Subcutaneous abdominal adipose tissue (tissue), 5 donors: Measurements from ENCODE around the gene ERICH6B.

Experiments
- H3K27ac ChIP-seq: one replicate; pipeline ENCODE4 v1.7.0; 2013; ENCODE audit warnings: low read depth, mild to moderate bottlenecking, inconsistent platforms, low read length, moderate library complexity
- H3K27me3 ChIP-seq, 5 donors: one replicate each; pipeline ENCODE4 v1.7.0; 2013; ENCODE audit warnings: low read length in 5 of 5, inconsistent platforms in 1 of 5; ENCODE audit not compliant: control insufficient read depth in 5 of 5, insufficient read depth in 4 of 5
- H3K36me3 ChIP-seq, 5 donors: one replicate each; pipeline ENCODE4 v1.7.0; 2013; ENCODE audit warnings: low read length in 5 of 5; ENCODE audit not compliant: control insufficient read depth in 5 of 5, insufficient read depth in 5 of 5
- H3K4me1 ChIP-seq, 5 donors: one replicate each; pipeline ENCODE4 v1.7.0; 2013; ENCODE audit warnings: low read length in 5 of 5, mild to moderate bottlenecking in 3 of 5, moderate library complexity in 1 of 5; ENCODE audit not compliant: control insufficient read depth in 5 of 5, insufficient read depth in 5 of 5
- H3K4me3 ChIP-seq, 5 donors: one replicate each; pipeline ENCODE4 v1.7.0; 2013; ENCODE audit warnings: low read length in 5 of 5, low read depth in 1 of 5
- H3K9ac ChIP-seq, 5 donors: one replicate each; pipeline ENCODE4 v1.7.0; 2013; ENCODE audit warnings: low read length in 5 of 5, mild to moderate bottlenecking in 4 of 5, moderate library complexity in 3 of 5
- H3K9me3 ChIP-seq, 5 donors: one replicate each; pipeline ENCODE4 v1.7.0; 2013; ENCODE audit warnings: low read length in 5 of 5; ENCODE audit not compliant: control insufficient read depth in 5 of 5
- donor health status: healthy.
- donor health status: healthy.
- donor health status: healthy.
- donor health status: healthy.
- donor health status: healthy.

The ERICH6B gene

DNA sequence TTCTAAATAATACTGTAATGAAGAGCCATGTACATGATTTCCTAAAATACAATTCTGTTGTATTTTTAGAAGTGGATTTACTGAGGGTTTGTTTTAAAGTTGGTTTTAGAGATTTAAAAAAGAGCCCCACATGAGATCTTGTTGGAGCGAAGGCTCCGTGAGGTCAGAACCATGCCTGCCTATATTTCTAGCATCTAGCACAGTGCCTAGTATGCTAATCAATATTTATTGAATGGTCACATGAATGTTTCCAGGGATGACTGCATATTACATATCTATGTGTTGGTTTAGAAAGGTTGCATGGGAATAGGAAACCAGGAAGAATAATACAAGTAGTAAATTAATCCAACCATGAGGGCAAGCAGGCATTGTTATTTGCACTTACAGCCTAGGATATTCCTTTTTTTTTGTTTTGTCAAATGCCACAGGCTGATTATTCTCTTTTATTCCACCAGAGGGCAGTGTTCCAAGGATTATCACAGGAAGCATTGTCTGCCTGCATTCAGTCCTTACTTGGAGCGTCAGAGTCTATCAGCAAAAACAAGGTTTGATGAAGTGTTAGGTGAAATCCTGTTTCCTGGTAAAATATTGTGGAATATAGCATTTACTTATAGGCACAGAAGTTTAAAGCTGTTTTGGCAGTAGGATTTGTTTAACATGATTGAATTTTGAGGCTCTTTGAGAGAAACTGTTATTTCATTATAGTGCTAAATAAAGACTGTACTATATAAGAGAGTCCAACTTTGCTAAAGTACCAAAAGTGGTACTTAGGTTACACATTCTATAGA, 104.0 kb downstream of the ERICH6B start:
- no peak overlapping the region for H3K4me3 ChIP-seq
- no peaks in the 10 kb centered on the region for H3K4me1 ChIP-seq
- H3K27ac ChIP-seq: no peak overlapping the region
- no peaks in the 10 kb centered on the region for H3K9me3 ChIP-seq
- no peak overlapping the region for H3K9ac ChIP-seq
- H3K27me3 ChIP-seq: no peaks in the 10 kb centered on the region
- peaks cover 31 to 68% (median 58%) of the 10 kb centered on the region in 5 donors for H3K36me3 ChIP-seq

DNA sequence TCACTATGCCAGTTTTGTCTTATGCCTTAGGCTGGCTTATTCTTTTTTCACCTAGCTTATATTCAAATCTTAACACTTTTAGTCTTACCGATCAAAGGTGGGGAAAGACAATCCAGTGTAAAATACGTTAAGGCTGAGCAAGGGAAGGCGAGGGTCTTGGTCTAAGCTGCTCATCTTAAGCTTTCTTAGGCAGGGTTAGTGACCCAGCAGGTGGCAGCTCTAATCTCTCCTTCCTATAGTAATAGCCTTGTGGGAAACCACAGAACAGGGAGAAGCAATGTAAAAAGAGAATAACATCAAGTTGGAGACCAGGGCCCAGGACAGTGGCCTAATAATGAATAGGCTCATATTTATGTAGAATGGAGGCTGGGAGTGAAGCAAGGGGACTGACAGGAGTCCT, 104.9 kb downstream of the ERICH6B start:
- H3K27ac ChIP-seq: no peak overlapping the region
- H3K36me3 ChIP-seq: peaks cover 29 to 68% (median 57%) of the 10 kb centered on the region in 5 donors
- no peak overlapping the region for H3K4me3 ChIP-seq
- no peaks in the 10 kb centered on the region for H3K27me3 ChIP-seq
- H3K9ac ChIP-seq: no peak overlapping the region
- H3K4me1 ChIP-seq: no peaks in the 10 kb centered on the region
- H3K9me3 ChIP-seq: no peaks in the 10 kb centered on the region

DNA sequence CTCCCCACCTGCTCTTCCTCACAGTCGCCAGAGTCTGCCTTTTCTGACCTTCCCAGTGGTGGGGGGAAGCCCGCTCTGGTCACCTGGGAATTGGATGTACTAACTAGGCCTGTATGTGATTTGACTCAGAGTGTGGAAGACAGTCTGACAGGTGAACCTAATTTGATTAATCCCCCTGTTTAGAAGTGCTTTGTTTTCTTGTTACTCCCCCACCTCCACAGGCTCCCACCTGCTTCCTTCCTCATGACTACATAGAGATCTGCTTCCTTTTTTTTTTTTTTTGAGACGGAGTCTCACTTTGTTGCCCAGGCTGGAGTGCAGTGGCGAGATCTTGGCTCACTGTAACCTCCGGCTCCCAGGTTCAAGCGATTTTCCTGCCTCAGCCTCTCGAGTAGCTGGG, 106.8 kb downstream of the ERICH6B start:
- Histone ChIP-seq H3K4me3 (no peak overlapping the region), H3K36me3 (peaks cover 33 to 67% (median 57%) of the 10 kb centered on the region in 5 donors), H3K27me3 (no peaks in the 10 kb centered on the region), H3K9me3 (no peaks in the 10 kb centered on the region), H3K27ac (no peak overlapping the region), H3K4me1 (no peaks in the 10 kb centered on the region), H3K9ac (no peak overlapping the region)

DNA sequence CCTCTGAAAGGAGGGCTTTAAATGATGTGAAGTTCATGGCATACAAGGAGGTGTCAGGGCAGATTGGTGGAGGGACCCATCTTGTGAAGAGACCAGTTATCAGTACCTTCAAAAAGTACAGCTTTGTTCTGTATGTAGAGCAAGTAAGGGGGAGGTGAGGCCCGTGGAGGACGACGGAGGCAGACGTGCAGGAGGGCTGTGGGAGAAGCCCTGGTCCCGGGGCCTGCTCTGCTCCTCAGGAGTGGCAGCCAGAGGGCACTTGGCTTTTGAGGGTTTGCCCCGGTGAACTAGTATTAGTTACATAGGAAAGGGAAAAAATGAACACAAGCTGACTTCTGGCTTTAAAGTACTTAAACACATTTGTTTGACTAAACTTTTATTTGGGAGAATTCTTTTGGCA, 108.7 kb downstream of the ERICH6B start:
- Histone ChIP-seq H3K27me3 (no peaks in the 10 kb centered on the region), H3K4me3 (no peak overlapping the region), H3K9me3 (no peaks in the 10 kb centered on the region), H3K27ac (no peak overlapping the region), H3K36me3 (peaks cover 37 to 70% (median 63%) of the 10 kb centered on the region in 5 donors), H3K4me1 (no peaks in the 10 kb centered on the region), H3K9ac (no peak overlapping the region)

DNA sequence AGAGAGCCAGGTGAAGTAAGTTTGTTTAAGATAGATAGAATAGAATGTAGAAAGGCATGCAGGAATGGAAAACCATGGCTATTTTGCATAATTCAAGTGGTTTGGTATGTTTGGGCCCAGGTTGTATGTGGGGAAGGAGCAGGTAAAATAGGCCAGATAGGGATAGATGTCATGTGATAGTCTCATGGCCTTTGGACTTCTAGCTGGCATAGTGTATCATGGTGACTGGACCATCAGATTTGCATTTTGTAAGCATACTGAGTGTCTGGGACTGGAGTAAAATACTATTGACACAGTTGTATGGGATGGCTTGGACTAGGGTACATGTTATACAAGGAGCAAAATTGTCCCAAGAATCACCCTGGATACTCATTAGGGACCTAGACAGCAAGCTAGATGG, 111.9 kb downstream of the ERICH6B start:
- no peak overlapping the region for H3K9ac ChIP-seq
- H3K4me1 ChIP-seq: no peaks in the 10 kb centered on the region
- H3K4me3 ChIP-seq: no peak overlapping the region
- H3K27ac ChIP-seq: no peak overlapping the region
- H3K27me3 ChIP-seq: no peaks in the 10 kb centered on the region
- peaks cover 23 to 67% (median 45%) of the 10 kb centered on the region in 5 donors for H3K36me3 ChIP-seq
- no peaks in the 10 kb centered on the region for H3K9me3 ChIP-seq

DNA sequence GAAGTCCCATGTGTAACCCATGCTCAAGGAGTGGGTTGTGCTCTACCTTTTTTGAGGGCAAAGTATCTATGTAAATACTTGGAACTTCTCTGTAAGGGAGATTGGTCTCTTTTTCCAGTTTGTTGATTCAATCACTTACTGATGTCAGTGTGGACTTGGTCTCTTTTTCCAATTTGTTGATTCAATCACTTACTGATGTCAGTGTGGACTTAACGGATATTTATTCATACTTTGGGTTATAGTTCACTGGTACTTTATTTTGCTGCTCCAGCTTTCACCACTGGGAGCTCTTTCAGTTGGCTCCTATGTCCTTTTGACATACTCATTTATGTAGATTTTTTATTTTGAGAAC, 114.4 kb downstream of the ERICH6B start:
- Histone ChIP-seq H3K27ac (no peak overlapping the region), H3K4me1 (no peaks in the 10 kb centered on the region), H3K36me3 (peaks cover 24 to 73% (median 46%) of the 10 kb centered on the region in 5 donors)

DNA sequence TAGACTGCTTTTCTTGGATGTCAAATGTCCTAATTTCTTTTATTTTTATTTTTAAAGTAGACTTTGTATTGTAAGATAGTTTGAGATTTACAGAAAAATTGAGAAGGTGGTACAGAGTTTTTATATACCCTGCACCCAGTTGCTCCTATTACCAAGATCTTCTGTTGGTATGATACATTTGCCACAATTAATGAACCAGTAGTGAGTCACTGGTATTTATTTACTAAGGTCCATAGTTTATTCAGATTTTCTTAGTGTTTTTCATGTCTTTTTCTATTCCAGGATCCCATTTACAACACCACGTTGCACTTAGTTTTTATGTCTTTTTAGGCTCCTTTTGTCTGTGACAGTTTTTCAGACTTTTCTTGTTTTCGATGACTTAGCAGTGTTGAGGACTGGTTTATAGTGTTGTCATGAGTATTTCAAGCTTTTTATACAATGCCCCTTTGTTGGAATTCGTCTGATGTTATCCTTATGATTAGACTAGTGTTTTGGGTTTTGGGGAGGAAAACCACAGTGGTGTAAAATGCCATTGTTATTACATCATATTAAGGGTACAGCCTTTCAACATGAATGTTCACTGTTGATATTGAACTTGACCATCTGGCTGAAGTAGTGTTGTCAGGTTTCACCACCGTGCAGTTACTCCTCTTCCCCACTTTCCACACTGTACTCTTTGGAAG, 114.9 kb downstream of the ERICH6B start:
- peaks cover 23 to 73% (median 45%) of the 10 kb centered on the region in 5 donors for H3K36me3 ChIP-seq

More for the DNA sequence above, 114.4 kb downstream of the ERICH6B start:
- Histone ChIP-seq H3K4me3 (no peak overlapping the region), H3K9me3 (no peaks in the 10 kb centered on the region), H3K9ac (no peak overlapping the region), H3K27me3 (no peaks in the 10 kb centered on the region)

DNA sequence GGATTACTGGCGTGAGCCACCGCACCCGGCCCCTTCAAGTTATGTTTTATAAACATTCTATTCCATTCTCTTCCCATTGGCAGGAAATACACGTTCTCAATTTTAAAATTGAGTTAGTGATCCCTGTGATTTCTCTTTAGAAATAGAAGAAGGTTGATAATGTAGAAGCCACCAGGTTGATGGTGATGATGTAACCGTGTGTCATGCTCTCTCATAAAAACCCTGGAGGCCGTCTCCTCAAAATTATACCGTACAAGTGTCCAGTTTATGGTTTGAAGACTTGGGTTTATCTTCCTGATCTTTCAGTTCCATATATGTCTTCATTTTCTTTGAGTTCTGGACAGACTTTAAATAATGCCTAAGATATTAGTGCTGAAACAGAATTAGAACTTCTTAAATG, 118.6 kb downstream of the ERICH6B start:
- no peaks in the 10 kb centered on the region for H3K27me3 ChIP-seq

More for the DNA sequence above, 114.9 kb downstream of the ERICH6B start:
- H3K27me3 ChIP-seq: no peaks in the 10 kb centered on the region
- H3K9me3 ChIP-seq: no peaks in the 10 kb centered on the region
- H3K9ac ChIP-seq: no peak overlapping the region
- no peaks in the 10 kb centered on the region for H3K4me1 ChIP-seq
- no peak overlapping the region for H3K27ac ChIP-seq
- no peak overlapping the region for H3K4me3 ChIP-seq

DNA sequence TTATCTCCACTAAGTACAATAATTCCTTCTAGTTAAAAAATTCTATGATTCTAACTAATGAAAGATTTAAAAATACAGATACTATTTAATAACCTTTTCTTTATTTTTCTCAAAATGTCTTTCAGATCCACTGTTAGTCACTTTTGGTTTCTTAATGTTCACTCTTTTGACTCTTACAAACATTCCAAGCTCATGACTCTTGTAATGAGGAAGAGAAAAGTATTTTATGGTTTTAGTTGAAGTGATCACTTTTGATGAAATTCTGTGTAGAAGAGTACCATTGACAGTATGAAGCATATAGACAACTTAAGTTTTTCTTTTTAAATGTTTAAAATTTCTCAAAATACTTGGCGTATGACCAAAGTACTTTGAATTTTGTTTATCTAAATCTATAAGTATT, 123.0 kb downstream of the ERICH6B start:
- no peaks in the 10 kb centered on the region for H3K9me3 ChIP-seq
- H3K9ac ChIP-seq: no peak overlapping the region
- peaks cover 34 to 53% (median 52%) of the 10 kb centered on the region in 5 donors for H3K36me3 ChIP-seq
- H3K27me3 ChIP-seq: no peaks in the 10 kb centered on the region
- H3K4me3 ChIP-seq: no peak overlapping the region
- no peaks in the 10 kb centered on the region for H3K4me1 ChIP-seq
- no peak overlapping the region for H3K27ac ChIP-seq

More for the DNA sequence above, 118.6 kb downstream of the ERICH6B start:
- Histone ChIP-seq H3K9me3 (no peaks in the 10 kb centered on the region), H3K4me1 (no peaks in the 10 kb centered on the region), H3K27ac (no peak overlapping the region), H3K4me3 (no peak overlapping the region), H3K9ac (no peak overlapping the region), H3K36me3 (peaks cover 21 to 59% (median 42%) of the 10 kb centered on the region in 5 donors)
